ENCODE measurements around the gene TUBB4A. TPM values are rescaled to one million over a fixed set of nuclear protein-coding genes. Genes with fewer than 3 reads are reported as not detected.

The TUBB4A gene
- total and polyA plus RNA-seq, 9 of the 15 experiments (the other 6 are each of a cell fraction or from before 2014, with no cell fraction given): 0.14 to 7.0 (median 0.75) TPM

DNA sequence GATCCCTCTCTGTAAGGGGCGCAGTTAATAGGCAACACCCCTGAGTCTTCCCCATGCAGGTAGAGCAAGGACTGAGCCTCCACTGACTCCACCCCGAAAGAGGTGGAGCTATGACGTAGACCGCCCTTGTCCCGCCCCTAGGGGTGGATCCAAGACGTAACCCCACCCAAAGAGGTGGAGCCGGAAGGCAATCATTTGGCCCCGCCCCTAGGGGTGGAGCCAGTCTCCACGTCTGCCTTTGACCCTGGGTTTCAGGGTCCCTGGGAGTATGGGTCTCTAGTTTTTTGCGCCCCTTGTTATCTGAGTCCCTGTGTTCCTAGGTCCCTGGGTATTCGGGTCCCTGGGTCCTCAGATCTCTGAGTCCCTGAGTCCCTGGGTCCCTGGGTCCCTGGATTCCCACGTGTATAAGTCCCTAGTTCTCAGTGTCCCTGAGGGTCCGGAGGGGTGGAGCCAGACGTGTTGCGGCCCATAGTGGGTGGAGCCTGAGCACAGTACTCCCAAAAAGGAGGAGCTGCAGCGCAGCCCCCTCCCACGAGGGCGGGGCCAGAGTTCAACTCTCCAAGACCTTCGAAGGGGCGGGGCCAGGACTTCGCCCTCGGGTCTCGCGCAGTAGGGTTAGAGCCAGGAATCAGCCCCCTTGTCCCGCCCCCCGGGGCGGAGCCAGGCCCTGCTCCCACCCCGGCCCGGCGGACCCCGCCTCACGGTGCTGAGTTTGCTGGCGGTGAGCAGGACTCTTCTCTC is 25.8 kb downstream of the TUBB4A start (continued):
- TF ChIP-seq HMGN3 (IDR thresholded peaks at IDR 0.05; ENCODE audit: borderline replicate concordance, extremely low read depth, insufficient read length, low read depth, low read length) (no peak), PHB (CRISPR knock-in tag; IDR thresholded peaks at IDR 0.05) (no peak), ZBTB7A (IDR thresholded peaks at IDR 0.05; ENCODE audit: borderline replicate concordance, control insufficient read depth, low read depth, low read length) (peak; percentile 39; the same call in 1 of the 2 replicates), NR2C1 (IDR thresholded peaks at IDR 0.05) (0 out of 2 replicates have a peak, but pooled peaks have one; percentile 16), NR2C1 (tag; IDR thresholded peaks at IDR 0.05) (no peak), NR3C1 (CRISPR knock-in tag; IDR thresholded peaks at IDR 0.05) (no peak), GABPB2 (CRISPR knock-in tag; conservative IDR thresholded peaks at IDR 0.05) (no peak), ZNF23 (CRISPR knock-in tag; IDR thresholded peaks at IDR 0.05) (no peak), ATF1 (CRISPR knock-in tag; IDR thresholded peaks at IDR 0.05) (no peak), ATF1 (tag; IDR thresholded peaks at IDR 0.05) (peak; percentile 80), TBP (optimal IDR thresholded peaks at IDR 0.05; ENCODE audit: low read depth, low read length) (no peak), CREM (IDR thresholded peaks at IDR 0.05; ENCODE audit: low read depth) (peak; percentile 76), BMI1 (IDR thresholded peaks at IDR 0.05; ENCODE audit: low read length) (no peak), BACH1 (tag; IDR thresholded peaks at IDR 0.05) (no peak)
- TF ChIP-seq, protein P1, sequence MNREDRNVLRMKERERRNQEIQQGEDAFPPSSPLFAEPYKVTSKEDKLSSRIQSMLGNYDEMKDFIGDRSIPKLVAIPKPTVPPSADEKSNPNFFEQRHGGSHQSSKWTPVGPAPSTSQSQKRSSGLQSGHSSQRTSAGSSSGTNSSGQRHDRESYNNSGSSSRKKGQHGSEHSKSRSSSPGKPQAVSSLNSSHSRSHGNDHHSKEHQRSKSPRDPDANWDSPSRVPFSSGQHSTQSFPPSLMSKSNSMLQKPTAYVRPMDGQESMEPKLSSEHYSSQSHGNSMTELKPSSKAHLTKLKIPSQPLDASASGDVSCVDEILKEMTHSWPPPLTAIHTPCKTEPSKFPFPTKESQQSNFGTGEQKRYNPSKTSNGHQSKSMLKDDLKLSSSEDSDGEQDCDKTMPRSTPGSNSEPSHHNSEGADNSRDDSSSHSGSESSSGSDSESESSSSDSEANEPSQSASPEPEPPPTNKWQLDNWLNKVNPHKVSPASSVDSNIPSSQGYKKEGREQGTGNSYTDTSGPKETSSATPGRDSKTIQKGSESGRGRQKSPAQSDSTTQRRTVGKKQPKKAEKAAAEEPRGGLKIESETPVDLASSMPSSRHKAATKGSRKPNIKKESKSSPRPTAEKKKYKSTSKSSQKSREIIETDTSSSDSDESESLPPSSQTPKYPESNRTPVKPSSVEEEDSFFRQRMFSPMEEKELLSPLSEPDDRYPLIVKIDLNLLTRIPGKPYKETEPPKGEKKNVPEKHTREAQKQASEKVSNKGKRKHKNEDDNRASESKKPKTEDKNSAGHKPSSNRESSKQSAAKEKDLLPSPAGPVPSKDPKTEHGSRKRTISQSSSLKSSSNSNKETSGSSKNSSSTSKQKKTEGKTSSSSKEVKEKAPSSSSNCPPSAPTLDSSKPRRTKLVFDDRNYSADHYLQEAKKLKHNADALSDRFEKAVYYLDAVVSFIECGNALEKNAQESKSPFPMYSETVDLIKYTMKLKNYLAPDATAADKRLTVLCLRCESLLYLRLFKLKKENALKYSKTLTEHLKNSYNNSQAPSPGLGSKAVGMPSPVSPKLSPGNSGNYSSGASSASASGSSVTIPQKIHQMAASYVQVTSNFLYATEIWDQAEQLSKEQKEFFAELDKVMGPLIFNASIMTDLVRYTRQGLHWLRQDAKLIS (CRISPR knock-in tag; IDR thresholded peaks at IDR 0.05): no peak
- TF ChIP-seq, protein P2, sequence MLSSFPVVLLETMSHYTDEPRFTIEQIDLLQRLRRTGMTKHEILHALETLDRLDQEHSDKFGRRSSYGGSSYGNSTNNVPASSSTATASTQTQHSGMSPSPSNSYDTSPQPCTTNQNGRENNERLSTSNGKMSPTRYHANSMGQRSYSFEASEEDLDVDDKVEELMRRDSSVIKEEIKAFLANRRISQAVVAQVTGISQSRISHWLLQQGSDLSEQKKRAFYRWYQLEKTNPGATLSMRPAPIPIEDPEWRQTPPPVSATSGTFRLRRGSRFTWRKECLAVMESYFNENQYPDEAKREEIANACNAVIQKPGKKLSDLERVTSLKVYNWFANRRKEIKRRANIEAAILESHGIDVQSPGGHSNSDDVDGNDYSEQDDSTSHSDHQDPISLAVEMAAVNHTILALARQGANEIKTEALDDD (IDR thresholded peaks at IDR 0.05): no peak
- TF ChIP-seq, protein P3, sequence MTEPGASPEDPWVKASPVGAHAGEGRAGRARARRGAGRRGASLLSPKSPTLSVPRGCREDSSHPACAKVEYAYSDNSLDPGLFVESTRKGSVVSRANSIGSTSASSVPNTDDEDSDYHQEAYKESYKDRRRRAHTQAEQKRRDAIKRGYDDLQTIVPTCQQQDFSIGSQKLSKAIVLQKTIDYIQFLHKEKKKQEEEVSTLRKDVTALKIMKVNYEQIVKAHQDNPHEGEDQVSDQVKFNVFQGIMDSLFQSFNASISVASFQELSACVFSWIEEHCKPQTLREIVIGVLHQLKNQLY (CRISPR knock-in tag; conservative IDR thresholded peaks at IDR 0.05): no peak
- TF ChIP-seq, protein P4, sequence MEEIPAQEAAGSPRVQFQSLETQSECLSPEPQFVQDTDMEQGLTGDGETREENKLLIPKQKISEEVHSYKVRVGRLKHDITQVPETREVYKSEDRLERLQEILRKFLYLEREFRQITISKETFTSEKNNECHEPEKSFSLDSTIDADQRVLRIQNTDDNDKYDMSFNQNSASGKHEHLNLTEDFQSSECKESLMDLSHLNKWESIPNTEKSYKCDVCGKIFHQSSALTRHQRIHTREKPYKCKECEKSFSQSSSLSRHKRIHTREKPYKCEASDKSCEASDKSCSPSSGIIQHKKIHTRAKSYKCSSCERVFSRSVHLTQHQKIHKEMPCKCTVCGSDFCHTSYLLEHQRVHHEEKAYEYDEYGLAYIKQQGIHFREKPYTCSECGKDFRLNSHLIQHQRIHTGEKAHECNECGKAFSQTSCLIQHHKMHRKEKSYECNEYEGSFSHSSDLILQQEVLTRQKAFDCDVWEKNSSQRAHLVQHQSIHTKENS (CRISPR knock-in tag; IDR thresholded peaks at IDR 0.05): no peak
- TF ChIP-seq, protein P5, sequence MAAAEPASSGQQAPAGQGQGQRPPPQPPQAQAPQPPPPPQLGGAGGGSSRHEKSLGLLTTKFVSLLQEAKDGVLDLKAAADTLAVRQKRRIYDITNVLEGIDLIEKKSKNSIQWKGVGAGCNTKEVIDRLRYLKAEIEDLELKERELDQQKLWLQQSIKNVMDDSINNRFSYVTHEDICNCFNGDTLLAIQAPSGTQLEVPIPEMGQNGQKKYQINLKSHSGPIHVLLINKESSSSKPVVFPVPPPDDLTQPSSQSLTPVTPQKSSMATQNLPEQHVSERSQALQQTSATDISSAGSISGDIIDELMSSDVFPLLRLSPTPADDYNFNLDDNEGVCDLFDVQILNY (CRISPR knock-in tag; IDR thresholded peaks at IDR 0.05): no peak
- TF ChIP-seq, protein P6, sequence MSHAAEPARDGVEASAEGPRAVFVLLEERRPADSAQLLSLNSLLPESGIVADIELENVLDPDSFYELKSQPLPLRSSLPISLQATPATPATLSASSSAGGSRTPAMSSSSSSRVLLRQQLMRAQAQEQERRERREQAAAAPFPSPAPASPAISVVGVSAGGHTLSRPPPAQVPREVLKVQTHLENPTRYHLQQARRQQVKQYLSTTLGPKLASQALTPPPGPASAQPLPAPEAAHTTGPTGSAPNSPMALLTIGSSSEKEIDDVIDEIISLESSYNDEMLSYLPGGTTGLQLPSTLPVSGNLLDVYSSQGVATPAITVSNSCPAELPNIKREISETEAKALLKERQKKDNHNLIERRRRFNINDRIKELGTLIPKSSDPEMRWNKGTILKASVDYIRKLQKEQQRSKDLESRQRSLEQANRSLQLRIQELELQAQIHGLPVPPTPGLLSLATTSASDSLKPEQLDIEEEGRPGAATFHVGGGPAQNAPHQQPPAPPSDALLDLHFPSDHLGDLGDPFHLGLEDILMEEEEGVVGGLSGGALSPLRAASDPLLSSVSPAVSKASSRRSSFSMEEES (CRISPR knock-in tag; IDR thresholded peaks at IDR 0.05): no peak
